NCI-H146 (cell line): Measurements from ENCODE around the gene CENPT.
A peak's percentile ranks its signal among the peaks of the same experiment; 100 is the strongest.
"Not testable (repeated sequence)": the region's sequence is repeated elsewhere in the genome, so short reads cannot be mapped to it uniquely, and the experiment has no call there.

Source experiments
- DNase-seq: peaks from one replicate; lab custom pipeline; 2025; lab: John Stamatoyannopoulos, UW

Gene CENPT

GRCh38 chr16:67846320-67847063 lies 1.0 kb downstream of the CENPT start, which contains the start of gene NUTF2:
NUTF2 (plus strand) TSS chr16:67846933; CDS start chr16:67865131, 18,198 bp downstream.
- DNase-seq = peak; percentile 92

- no peak for DNase-seq
Observed at GRCh38 chr16:67846063-67846319, 1.5 kb downstream of the CENPT start.

- no peak for DNase-seq
Observed at GRCh38 chr16:67845291-67846062, 2.0 kb downstream of the CENPT start.

- DNase-seq = no peak
Observed at GRCh38 chr16:67844497-67844896, 3.0 kb downstream of the CENPT start.

- DNase-seq = no peak
Observed at GRCh38 chr16:67843343-67843765, 4.1 kb downstream of the CENPT start.

- peak; percentile 44 for DNase-seq
Observed at GRCh38 chr16:67842509-67843342, 4.8 kb downstream of the CENPT start.

GRCh38 chr16:67841816-67842508 lies 5.5 kb downstream of the CENPT start, which contains the start of gene THAP11:
THAP11 (plus strand) TSS chr16:67842320; CDS start chr16:67842555, 235 bp downstream.
- peak; percentile 91 for DNase-seq

- peak; percentile 12 for DNase-seq
Observed at GRCh38 chr16:67841198-67841815, 6.2 kb downstream of the CENPT start.

GRCh38 chr16:67837811-67838210 lies 9.7 kb downstream of the CENPT start:
- DNase-seq = no peak

- DNase-seq = not testable (repeated sequence)
Observed at GRCh38 chr16:67837190-67837589, 10.3 kb downstream of the CENPT start.

GRCh38 chr16:67834242-67834614 lies 13.3 kb downstream of the CENPT start:
- no peak for DNase-seq

GRCh38 chr16:67833415-67834241 lies 13.9 kb downstream of the CENPT start:
- peak; percentile 84 for DNase-seq

- no peak for DNase-seq
Observed at GRCh38 chr16:67833030-67833414, 14.5 kb downstream of the CENPT start.

GRCh38 chr16:67828651-67829050 lies 18.8 kb downstream of the CENPT start:
- DNase-seq = no peak

GRCh38 chr16:67825906-67826305 lies 21.6 kb downstream of the CENPT start:
- DNase-seq = no peak

GRCh38 chr16:67825119-67825518 lies 22.4 kb downstream of the CENPT start:
- DNase-seq = no peak

GRCh38 chr16:67822511-67822910 lies 25.0 kb downstream of the CENPT start:
- no peak for DNase-seq

GRCh38 chr16:67820608-67821259 lies 26.8 kb downstream of the CENPT start:
- no peak for DNase-seq

- peak; percentile 11 for DNase-seq
Observed at GRCh38 chr16:67814567-67814966, 32.9 kb downstream of the CENPT start.

GRCh38 chr16:67811899-67812298 lies 35.6 kb downstream of the CENPT start:
- DNase-seq = no peak
